ENCODE measurements around the gene CTAG1B.
"Not testable (repeated sequence)": the region's sequence is repeated elsewhere in the genome, so short reads cannot be mapped to it uniquely, and the experiment has no call there.

Gene CTAG1B

GRCh38 chrX:154603438-154604430, 15.3 kb downstream of the CTAG1B start:
- peaks cover 28% of the 10 kb centered on the region for H3K27me3 Mint-ChIP-seq
- no peaks in the 10 kb centered on the region for H3K9me3 Mint-ChIP-seq
- no peak overlapping the region for H3K4me3 Mint-ChIP-seq
- no peak for DNase-seq
- H3K27ac Mint-ChIP-seq = no peak overlapping the region
- H3K36me3 Mint-ChIP-seq (ENCODE audit: low read depth) = no peaks in the 10 kb centered on the region
- peaks cover 10% of the 10 kb centered on the region for H3K4me1 Mint-ChIP-seq (ENCODE audit: low read depth)

- H3K27me3 Mint-ChIP-seq = peaks cover 30% of the 10 kb centered on the region
- H3K4me3 Mint-ChIP-seq = no peak overlapping the region
- no peak for DNase-seq
- no peaks in the 10 kb centered on the region for H3K36me3 Mint-ChIP-seq (ENCODE audit: low read depth)
- peaks cover 10% of the 10 kb centered on the region for H3K4me1 Mint-ChIP-seq (ENCODE audit: low read depth)
- no peak overlapping the region for H3K27ac Mint-ChIP-seq
- no peaks in the 10 kb centered on the region for H3K9me3 Mint-ChIP-seq
Observed at GRCh38 chrX:154602766-154603437, 16.2 kb downstream of the CTAG1B start.

GRCh38 chrX:154602226-154602625, 16.9 kb downstream of the CTAG1B start:
- no peaks in the 10 kb centered on the region for H3K36me3 Mint-ChIP-seq (ENCODE audit: low read depth)
- DNase-seq = no peak
- no peak overlapping the region for H3K4me3 Mint-ChIP-seq
- H3K27ac Mint-ChIP-seq = no peak overlapping the region
- peaks cover 10% of the 10 kb centered on the region for H3K4me1 Mint-ChIP-seq (ENCODE audit: low read depth)
- no peaks in the 10 kb centered on the region for H3K9me3 Mint-ChIP-seq
- peaks cover 35% of the 10 kb centered on the region for H3K27me3 Mint-ChIP-seq

GRCh38 chrX:154600759-154601374, 18.2 kb downstream of the CTAG1B start:
- no peaks in the 10 kb centered on the region for H3K9me3 Mint-ChIP-seq
- no peak overlapping the region for H3K4me3 Mint-ChIP-seq
- peaks cover 34% of the 10 kb centered on the region for H3K27me3 Mint-ChIP-seq
- H3K4me1 Mint-ChIP-seq (ENCODE audit: low read depth) = peaks cover 5% of the 10 kb centered on the region
- no peaks in the 10 kb centered on the region for H3K36me3 Mint-ChIP-seq (ENCODE audit: low read depth)
- H3K27ac Mint-ChIP-seq = no peak overlapping the region
- DNase-seq = no peak

GRCh38 chrX:154599531-154599930, 19.6 kb downstream of the CTAG1B start:
- Mint-ChIP-seq H3K4me1 (ENCODE audit: low read depth) (peaks cover 5% of the 10 kb centered on the region), H3K27me3 (peaks cover 37% of the 10 kb centered on the region), H3K27ac (no peak overlapping the region), H3K4me3 (no peak overlapping the region), H3K36me3 (ENCODE audit: low read depth) (no peaks in the 10 kb centered on the region), H3K9me3 (no peaks in the 10 kb centered on the region)
- no peak for DNase-seq

GRCh38 chrX:154598656-154599055, 20.4 kb downstream of the CTAG1B start:
- Mint-ChIP-seq H3K4me1 (ENCODE audit: low read depth) (peaks cover 5% of the 10 kb centered on the region), H3K9me3 (no peaks in the 10 kb centered on the region), H3K4me3 (no peak overlapping the region), H3K36me3 (ENCODE audit: low read depth) (no peaks in the 10 kb centered on the region), H3K27ac (no peak overlapping the region), H3K27me3 (peaks cover 41% of the 10 kb centered on the region)
- no peak for DNase-seq

GRCh38 chrX:154597221-154597620, 21.9 kb downstream of the CTAG1B start:
- H3K9me3 Mint-ChIP-seq = no peaks in the 10 kb centered on the region
- no peak overlapping the region for H3K27ac Mint-ChIP-seq
- H3K36me3 Mint-ChIP-seq (ENCODE audit: low read depth) = no peaks in the 10 kb centered on the region
- H3K4me3 Mint-ChIP-seq = no peak overlapping the region
- peaks cover 45% of the 10 kb centered on the region for H3K27me3 Mint-ChIP-seq
- no peak for DNase-seq
- H3K4me1 Mint-ChIP-seq (ENCODE audit: low read depth) = peaks cover 5% of the 10 kb centered on the region

- Mint-ChIP-seq H3K9me3 (no peaks in the 10 kb centered on the region), H3K4me1 (ENCODE audit: low read depth) (peaks cover 5% of the 10 kb centered on the region), H3K36me3 (ENCODE audit: low read depth) (no peaks in the 10 kb centered on the region), H3K4me3 (no peak overlapping the region), H3K27me3 (peaks cover 46% of the 10 kb centered on the region), H3K27ac (no peak overlapping the region)
- no peak for DNase-seq
Observed at GRCh38 chrX:154596290-154596929, 22.7 kb downstream of the CTAG1B start.

GRCh38 chrX:154595559-154596249, 23.4 kb downstream of the CTAG1B start:
- Mint-ChIP-seq H3K27ac (no peak overlapping the region), H3K4me1 (ENCODE audit: low read depth) (peaks cover 5% of the 10 kb centered on the region), H3K9me3 (no peaks in the 10 kb centered on the region), H3K27me3 (peaks cover 46% of the 10 kb centered on the region), H3K36me3 (ENCODE audit: low read depth) (no peaks in the 10 kb centered on the region), H3K4me3 (no peak overlapping the region)
- DNase-seq = no peak

- no peaks in the 10 kb centered on the region for H3K4me1 Mint-ChIP-seq (ENCODE audit: low read depth)
- no peak overlapping the region for H3K4me3 Mint-ChIP-seq
- H3K36me3 Mint-ChIP-seq (ENCODE audit: low read depth) = no peaks in the 10 kb centered on the region
- no peaks in the 10 kb centered on the region for H3K9me3 Mint-ChIP-seq
- H3K27ac Mint-ChIP-seq = no peak overlapping the region
- peaks cover 38% of the 10 kb centered on the region for H3K27me3 Mint-ChIP-seq
- no peak for DNase-seq
Observed at GRCh38 chrX:154594491-154594890, 24.6 kb downstream of the CTAG1B start.

GRCh38 chrX:154593201-154593600, 25.9 kb downstream of the CTAG1B start:
- Mint-ChIP-seq H3K36me3 (ENCODE audit: low read depth) (no peaks in the 10 kb centered on the region), H3K4me3 (no peak overlapping the region), H3K27ac (no peak overlapping the region), H3K27me3 (peaks cover 33% of the 10 kb centered on the region), H3K4me1 (ENCODE audit: low read depth) (no peaks in the 10 kb centered on the region), H3K9me3 (no peaks in the 10 kb centered on the region)
- DNase-seq = no peak

GRCh38 chrX:154592505-154592904, 26.6 kb downstream of the CTAG1B start:
- Mint-ChIP-seq H3K36me3 (ENCODE audit: low read depth) (no peaks in the 10 kb centered on the region), H3K27ac (no peak overlapping the region), H3K27me3 (peaks cover 28% of the 10 kb centered on the region), H3K4me1 (ENCODE audit: low read depth) (no peaks in the 10 kb centered on the region), H3K9me3 (no peaks in the 10 kb centered on the region), H3K4me3 (no peak overlapping the region)
- DNase-seq = no peak

- H3K27ac Mint-ChIP-seq; H3K9me3 Mint-ChIP-seq; H3K36me3 Mint-ChIP-seq (ENCODE audit: low read depth); H3K4me3 Mint-ChIP-seq; H3K4me1 Mint-ChIP-seq (ENCODE audit: low read depth); DNase-seq: not testable (repeated sequence)
- H3K27me3 Mint-ChIP-seq = peaks cover 21% of the 10 kb centered on the region
Observed at GRCh38 chrX:154590415-154590814, 28.7 kb downstream of the CTAG1B start.

All from activated T-cell treated with anti-CD3 and anti-CD28 coated beads, Interleukin-2, amount 50 U/mL, for 24 hours (primary cell).